GM12878 (cell line): Measurements from ENCODE around the gene HCFC1R1. TPM values are rescaled to one million over a fixed set of nuclear protein-coding genes. Genes with fewer than 3 reads are reported as not detected.
A peak's percentile ranks its signal among the peaks of the same experiment; 100 is the strongest.

Experiments used
- BACH1 ChIP-seq: fragments of 450-650 bp; IDR thresholded peaks from 2 replicates; pipeline ENCODE4 v1.6.1; 2017; ENCODE audit warnings: mild to moderate bottlenecking, borderline replicate concordance
- CEBPZ ChIP-seq: fragments of 150-350 bp; IDR thresholded peaks from 2 replicates; pipeline ENCODE4 v1.6.1; 2016; ENCODE audit warnings: low read depth, low read length
- CHD1 ChIP-seq: IDR thresholded peaks from 2 replicates; pipeline ENCODE4 v1.6.1; 2012; ENCODE audit warnings: low read depth, low read length, improper control_type of control experiment
- CREB1 ChIP-seq: IDR thresholded peaks from 2 replicates; pipeline ENCODE4 v1.6.1; 2012; ENCODE audit warnings: low read depth, mild to moderate bottlenecking, inconsistent platforms
- CREM ChIP-seq: IDR thresholded peaks from 2 replicates; pipeline ENCODE4 v1.6.1; 2014; ENCODE audit warnings: antibody characterized with exemption, low read depth
- FOXM1 ChIP-seq: IDR thresholded peaks from 2 replicates; pipeline ENCODE4 v1.6.1; 2012; ENCODE audit warnings: low read depth, mild to moderate bottlenecking, inconsistent platforms, low read length, moderate library complexity
- HDAC6 ChIP-seq: fragments of 200-600 bp; sonication (generic); IDR thresholded peaks from one replicate; pipeline ENCODE4 v1.8.0; 2017; ENCODE audit warnings: antibody characterized with exemption; ENCODE audit not compliant: unreplicated experiment
- HDGF ChIP-seq: fragments of 450-650 bp; IDR thresholded peaks from 2 replicates; pipeline ENCODE4 v1.6.1; 2016; ENCODE audit warnings: antibody characterized with exemption
- IKZF1 ChIP-seq: fragments of 450-650 bp; conservative IDR thresholded peaks from 2 replicates; pipeline ENCODE4 v1.6.1; 2017; ENCODE audit warnings: antibody characterized with exemption, mild to moderate bottlenecking
- IRF4 ChIP-seq: IDR thresholded peaks from 2 replicates; pipeline ENCODE4 v1.6.1; 2011; ENCODE audit warnings: low read depth, low read length
- MTA2 ChIP-seq: fragments of 450-650 bp; IDR thresholded peaks from 2 replicates; pipeline ENCODE4 v1.6.1; 2016; ENCODE audit warnings: low read depth, mild to moderate bottlenecking, moderate library complexity
- NR2C1 ChIP-seq: fragments of 450-650 bp; IDR thresholded peaks from 2 replicates; pipeline ENCODE4 v1.6.1; 2017; ENCODE audit warnings: antibody characterized with exemption, mild to moderate bottlenecking, moderate library complexity
- NRF1 ChIP-seq: conservative IDR thresholded peaks from 2 replicates; pipeline ENCODE4 v1.6.1; 2011; ENCODE audit warnings: mild to moderate bottlenecking, low read depth, low read length, improper control_type of control experiment
- POU2F2 ChIP-seq: IDR thresholded peaks from 3 replicates; pipeline ENCODE4 v1.6.1; 2011; ENCODE audit warnings: low read depth, mild to moderate bottlenecking, low read length, borderline replicate concordance
- RB1 ChIP-seq: fragments of 450-650 bp; formaldehyde crosslinking; IDR thresholded peaks from 2 replicates; pipeline ENCODE4 v1.6.1; 2017; ENCODE audit warnings: mild to moderate bottlenecking, borderline replicate concordance
- RELA ChIP-seq: fragments of 450-650 bp; IDR thresholded peaks from 2 replicates; pipeline ENCODE4 v1.8.0; 2014; ENCODE audit warnings: borderline replicate concordance; ENCODE audit not compliant: partially characterized antibody
- SIX5 ChIP-seq: IDR thresholded peaks from 2 replicates; pipeline ENCODE4 v1.6.1; 2011; ENCODE audit warnings: mild to moderate bottlenecking, low read depth, low read length, moderate library complexity; ENCODE audit not compliant: severe bottlenecking
- SKIL ChIP-seq: fragments of 450-650 bp; IDR thresholded peaks from 2 replicates; pipeline ENCODE4 v1.6.1; 2017; ENCODE audit warnings: mild to moderate bottlenecking, low read depth, inconsistent platforms; ENCODE audit not compliant: poor library complexity, severe bottlenecking
- SMARCA5 ChIP-seq: fragments of 450-650 bp; IDR thresholded peaks from 2 replicates; pipeline ENCODE4 v1.6.1; 2017; ENCODE audit warnings: mild to moderate bottlenecking
- SMC3 ChIP-seq: IDR thresholded peaks from 2 replicates; pipeline ENCODE4 v1.6.1; 2011; ENCODE audit warnings: low read length, improper control_type of control experiment, borderline replicate concordance
- STAT3 ChIP-seq: IDR thresholded peaks from 2 replicates; pipeline ENCODE4 v1.6.1; 2011; ENCODE audit warnings: low read depth, low read length, improper control_type of control experiment
- TCF3 ChIP-seq: IDR thresholded peaks from 2 replicates; pipeline ENCODE4 v1.6.1; 2012; ENCODE audit warnings: low read depth, mild to moderate bottlenecking, low read length, borderline replicate concordance; ENCODE audit not compliant: insufficient read depth
- USF1 ChIP-seq: IDR thresholded peaks from 2 replicates; pipeline ENCODE4 v1.6.1; 2011; ENCODE audit warnings: borderline replicate concordance, low read depth, mild to moderate bottlenecking, moderate library complexity, mixed read lengths, low read length; ENCODE audit not compliant: insufficient read depth; ENCODE audit errors: extremely low read length
- ZNF622 ChIP-seq: fragments of 450-650 bp; IDR thresholded peaks from 2 replicates; pipeline ENCODE4 v1.6.1; 2017; ENCODE audit warnings: mild to moderate bottlenecking, inconsistent platforms
- polyA plus RNA-seq, 11 experiments: library from polyadenylated mRNA; depleted of rRNA in 4 of 11; unstranded in 6 of 11; stranded (reverse) in 5 of 11; fragments of >200 nt; fragmentation: Nextera tagmentation in 4 of 11; fragmentation: Illumina TruSeq in 1 of 11; extraction: Ambion mirVana in 4 of 11; extraction: Trizol in 1 of 11; gene quantifications; 1 replicate in 1 of 11; 2 replicates in 10 of 11; pipeline versions ENCODE4 v1.2.1 to v1.2.3, GENCODE V29; 2011 to 2016; ENCODE audit warnings: inconsistent platforms in 2 of 11, missing spikeins in 2 of 11, low read depth in 1 of 11
- total RNA-seq, 4 experiments: library from RNA; depleted of rRNA in 3 of 4; stranded (reverse); fragments of >200 nt in 3 of 4; fragmentation: Illumina TruSeq in 1 of 4; extraction: Trizol in 1 of 4; gene quantifications; 2 replicates each; pipeline versions ENCODE4 v1.2.1 to v1.2.3, GENCODE V29; 2013 to 2021

HCFC1R1 gene
- total and polyA plus RNA-seq, 10 of the 15 experiments (the other 5 are each of a cell fraction or from before 2014, with no cell fraction given), result 2.8 to 42.5 (median 20.4) TPM

GRCh38 chr16:3023669-3024478 lies at the start of gene HCFC1R1, which contains the start of gene THOC6 (continued):
- no peak for TF ChIP-seq IRF4
- peak; percentile 88 for TF ChIP-seq RB1
- TF ChIP-seq HDAC6, result no peak
- peak; percentile 93 for TF ChIP-seq USF1
- peak; percentile 96 for TF ChIP-seq CREM
- TF ChIP-seq IKZF1, result peak; percentile 99
- peak; percentile 96 for TF ChIP-seq SIX5
- no peak for TF ChIP-seq SMC3
- no peak for TF ChIP-seq MTA2
- TF ChIP-seq CEBPZ, result no peak
- no peak for TF ChIP-seq CHD1
- TF ChIP-seq FOXM1, result no peak
- 0 out of 2 replicates have a peak, but pooled peaks have one; percentile 32 for TF ChIP-seq SMARCA5
- peak; percentile 71; the same call in 1 of the 2 replicates for TF ChIP-seq BACH1
- TF ChIP-seq CREB1, result peak; percentile 96
- peak; percentile 77 for TF ChIP-seq RELA
- peak; percentile 41; the same call in 1 of the 2 replicates for TF ChIP-seq NRF1
- TF ChIP-seq SKIL, result no peak
- peak; percentile 84 for TF ChIP-seq NR2C1
- 0 out of 2 replicates have a peak, but pooled peaks have one; percentile 21 for TF ChIP-seq TCF3
- no peak for TF ChIP-seq STAT3
- TF ChIP-seq HDGF, result peak; percentile 84
- TF ChIP-seq POU2F2, result no peak; the same call in 2 of the 3 replicates
- no peak for TF ChIP-seq ZNF622
